GM10847 (cell line): ENCODE data around the gene TCERG1L.

Source experiments
- POLR2A ChIP-seq: IDR thresholded peaks from 2 replicates; pipeline ENCODE4 v1.6.1; 2011; ENCODE audit not compliant: insufficient read length; ENCODE audit errors: extremely low read depth

The TCERG1L gene

GRCh38 chr10:131179361-131179760 lies 132.2 kb downstream of the TCERG1L start:
- TF ChIP-seq POLR2A, result no peak

GRCh38 chr10:131178521-131179331 lies 132.8 kb downstream of the TCERG1L start:
- TF ChIP-seq POLR2A, result no peak

GRCh38 chr10:131177431-131178327 lies 133.8 kb downstream of the TCERG1L start:
- TF ChIP-seq POLR2A, result no peak

GRCh38 chr10:131176907-131177306 lies 134.6 kb downstream of the TCERG1L start:
- TF ChIP-seq POLR2A, result no peak

GRCh38 chr10:131175891-131176290 lies 135.6 kb downstream of the TCERG1L start:
- no peak for TF ChIP-seq POLR2A

GRCh38 chr10:131174651-131175540 lies 136.6 kb downstream of the TCERG1L start:
- no peak for TF ChIP-seq POLR2A

GRCh38 chr10:131174211-131174565 lies 137.3 kb downstream of the TCERG1L start:
- TF ChIP-seq POLR2A, result no peak

- TF ChIP-seq POLR2A, result no peak
Observed at GRCh38 chr10:131173484-131174210, 137.9 kb downstream of the TCERG1L start.

- TF ChIP-seq POLR2A, result no peak
Observed at GRCh38 chr10:131172433-131172832, 139.1 kb downstream of the TCERG1L start.

GRCh38 chr10:131169146-131169545 lies 142.4 kb downstream of the TCERG1L start:
- no peak for TF ChIP-seq POLR2A

- TF ChIP-seq POLR2A, result no peak
Observed at GRCh38 chr10:131168238-131168875, 143.2 kb downstream of the TCERG1L start.

- TF ChIP-seq POLR2A, result no peak
Observed at GRCh38 chr10:131167036-131167860, 144.3 kb downstream of the TCERG1L start.

- TF ChIP-seq POLR2A, result no peak
Observed at GRCh38 chr10:131166486-131166885, 145.0 kb downstream of the TCERG1L start.
